Measurements from ENCODE around the gene ZFAND3. TPM values are rescaled to one million over a fixed set of nuclear protein-coding genes. Genes with fewer than 3 reads are reported as not detected.

The ZFAND3 gene
- total RNA-seq, 2 experiments from 2014 or later = 32.3 to 37.9 TPM

DNA sequence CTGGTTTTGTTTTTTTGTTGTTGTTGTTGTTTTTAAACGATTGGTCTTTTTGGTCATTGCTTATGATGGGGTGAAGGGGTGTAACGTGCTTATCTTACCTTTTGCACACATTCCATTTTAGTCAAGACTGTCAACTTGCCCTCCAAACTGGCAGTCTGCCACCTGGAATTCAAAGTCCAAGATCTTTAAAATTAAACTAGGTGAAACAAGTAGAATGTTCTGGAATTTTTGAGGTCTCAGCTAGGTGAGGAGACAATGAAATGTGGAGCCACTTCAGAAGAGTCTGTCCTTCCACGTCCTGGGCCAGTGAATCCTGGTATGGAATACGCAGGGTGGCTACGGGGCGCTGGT is 344.6 kb downstream of the ZFAND3 start:
- TF ChIP-seq, protein P1, sequence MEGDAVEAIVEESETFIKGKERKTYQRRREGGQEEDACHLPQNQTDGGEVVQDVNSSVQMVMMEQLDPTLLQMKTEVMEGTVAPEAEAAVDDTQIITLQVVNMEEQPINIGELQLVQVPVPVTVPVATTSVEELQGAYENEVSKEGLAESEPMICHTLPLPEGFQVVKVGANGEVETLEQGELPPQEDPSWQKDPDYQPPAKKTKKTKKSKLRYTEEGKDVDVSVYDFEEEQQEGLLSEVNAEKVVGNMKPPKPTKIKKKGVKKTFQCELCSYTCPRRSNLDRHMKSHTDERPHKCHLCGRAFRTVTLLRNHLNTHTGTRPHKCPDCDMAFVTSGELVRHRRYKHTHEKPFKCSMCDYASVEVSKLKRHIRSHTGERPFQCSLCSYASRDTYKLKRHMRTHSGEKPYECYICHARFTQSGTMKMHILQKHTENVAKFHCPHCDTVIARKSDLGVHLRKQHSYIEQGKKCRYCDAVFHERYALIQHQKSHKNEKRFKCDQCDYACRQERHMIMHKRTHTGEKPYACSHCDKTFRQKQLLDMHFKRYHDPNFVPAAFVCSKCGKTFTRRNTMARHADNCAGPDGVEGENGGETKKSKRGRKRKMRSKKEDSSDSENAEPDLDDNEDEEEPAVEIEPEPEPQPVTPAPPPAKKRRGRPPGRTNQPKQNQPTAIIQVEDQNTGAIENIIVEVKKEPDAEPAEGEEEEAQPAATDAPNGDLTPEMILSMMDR (IDR thresholded peaks at IDR 0.05) = no peak
- Mint-ChIP-seq H3K27me3 (no peaks in the 10 kb centered on the region), H3K4me3 (no peak overlapping the region), H3K36me3 (ENCODE audit: low read depth) (peaks cover 5% of the 10 kb centered on the region), H3K4me1 (ENCODE audit: low read depth) (peaks cover 2% of the 10 kb centered on the region), H3K9me3 (no peaks in the 10 kb centered on the region), H3K27ac (no peak overlapping the region)
- intact Hi-C loops (cut with micrococcal nuclease) = no loop called here
- CTCF ChIA-PET = no interaction called here
- ATAC-seq (no peak), DNase-seq (no peak)
- POLR2A ChIA-PET = no interaction called here

DNA sequence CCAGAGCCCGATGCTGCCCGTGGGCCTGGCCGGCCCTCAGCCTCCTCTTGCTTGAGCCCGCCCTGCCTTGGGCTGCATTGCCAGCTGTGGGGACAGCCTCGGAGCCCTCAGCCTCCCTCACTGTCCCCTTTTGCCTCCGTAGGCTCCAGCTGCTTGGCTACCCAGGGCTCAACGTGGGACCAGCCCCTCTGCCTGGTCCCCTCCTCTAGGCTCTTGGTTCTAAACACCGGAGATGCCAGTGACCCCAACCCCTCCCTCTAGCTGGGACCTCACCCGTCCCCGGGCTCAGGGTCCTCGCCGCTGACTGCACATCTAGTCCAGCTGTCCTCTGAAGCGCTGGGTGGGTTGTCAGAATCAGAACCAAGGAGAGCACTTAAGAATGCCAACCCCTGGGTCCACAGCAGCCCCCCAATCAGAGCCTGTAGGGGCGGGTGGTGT is 345.2 kb downstream of the ZFAND3 start:
- H3K27ac Mint-ChIP-seq = no peak overlapping the region
- H3K4me3 Mint-ChIP-seq = no peak overlapping the region
- H3K27me3 Mint-ChIP-seq = no peaks in the 10 kb centered on the region
- ChIA-PET POLR2A (no interaction called here), CTCF (no interaction called here)
- ATAC-seq = no peak
- TF ChIP-seq, protein P1 (IDR thresholded peaks at IDR 0.05) = no peak
- DNase-seq = no peak
- peaks cover 2% of the 10 kb centered on the region for H3K4me1 Mint-ChIP-seq (ENCODE audit: low read depth)
- no peaks in the 10 kb centered on the region for H3K9me3 Mint-ChIP-seq
- intact Hi-C loops (cut with micrococcal nuclease) = no loop called here
- peaks cover 5% of the 10 kb centered on the region for H3K36me3 Mint-ChIP-seq (ENCODE audit: low read depth)

DNA sequence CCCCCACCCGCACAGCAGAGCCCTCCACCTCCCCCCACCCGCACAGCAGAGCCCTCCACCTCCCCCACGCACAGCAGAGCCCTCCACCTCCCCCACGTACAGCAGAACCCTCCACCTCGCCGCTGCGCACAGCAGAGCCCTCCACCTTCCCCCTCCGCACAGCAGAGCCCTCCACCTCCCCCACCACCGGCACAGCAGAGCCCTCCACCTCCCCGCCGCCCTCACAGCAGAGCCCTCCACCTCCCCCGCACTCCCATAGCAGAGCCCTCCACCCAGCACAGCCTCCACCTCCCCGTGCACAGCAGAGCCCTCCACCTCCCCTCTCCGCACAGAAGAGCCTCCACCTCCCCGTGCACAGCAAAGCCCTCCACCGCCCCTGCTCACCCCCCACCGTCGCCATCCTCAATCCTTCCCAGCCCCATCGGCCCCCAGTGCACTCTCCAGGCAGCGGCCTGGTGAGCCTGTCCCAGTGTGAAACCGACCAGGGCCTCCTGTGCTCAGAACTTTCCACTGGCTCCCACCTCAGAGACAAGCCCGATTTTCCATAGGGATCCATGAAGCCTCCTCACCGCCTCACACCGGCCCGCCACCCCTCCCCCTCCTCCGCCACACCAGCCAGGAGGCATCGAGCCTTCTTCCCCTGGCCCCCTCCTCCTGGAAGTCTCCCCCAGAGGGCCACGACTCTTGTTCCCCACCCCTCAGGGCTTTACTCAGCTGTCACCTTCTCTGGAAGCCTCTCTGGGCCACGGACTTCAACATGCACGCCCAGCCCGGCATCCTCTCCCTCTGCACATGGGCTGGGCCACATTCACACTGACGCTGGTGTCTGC is 347.1 kb downstream of the ZFAND3 start:
- no peak overlapping the region for H3K4me3 Mint-ChIP-seq

DNA sequence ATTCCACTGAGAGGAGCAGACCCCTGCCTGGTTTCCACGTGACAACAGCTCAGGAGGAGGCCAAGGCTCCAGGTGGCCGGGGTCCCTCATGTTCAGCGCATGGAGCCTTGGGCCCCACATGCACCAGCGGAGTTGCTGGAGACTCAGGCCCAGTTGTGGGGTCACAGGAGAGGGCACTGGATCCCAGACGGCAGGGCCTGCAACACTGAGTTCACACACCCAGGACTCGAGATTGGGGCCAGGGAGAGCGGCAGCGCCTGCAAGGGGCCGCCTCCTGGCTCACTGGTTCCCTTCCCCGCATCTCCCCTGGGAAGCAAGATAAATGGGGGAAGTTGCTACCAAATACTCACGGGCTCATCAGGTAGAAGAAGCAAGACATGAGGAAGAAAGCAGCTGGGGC is 348.1 kb downstream of the ZFAND3 start:
- H3K36me3 Mint-ChIP-seq (ENCODE audit: low read depth) = no peaks in the 10 kb centered on the region
- no peak overlapping the region for H3K27ac Mint-ChIP-seq
- peaks cover 2% of the 10 kb centered on the region for H3K4me1 Mint-ChIP-seq (ENCODE audit: low read depth)
- H3K4me3 Mint-ChIP-seq = no peak overlapping the region
- ATAC-seq (no peak), DNase-seq (no peak)
- POLR2A ChIA-PET = no interaction called here
- H3K27me3 Mint-ChIP-seq = no peaks in the 10 kb centered on the region
- H3K9me3 Mint-ChIP-seq = no peaks in the 10 kb centered on the region
- TF ChIP-seq, protein P1 (IDR thresholded peaks at IDR 0.05) = no peak
- CTCF ChIA-PET = no interaction called here
- intact Hi-C loops (cut with micrococcal nuclease) = no loop called here

More for the DNA sequence above, 347.1 kb downstream of the ZFAND3 start:
- Mint-ChIP-seq H3K4me1 (ENCODE audit: low read depth) (peaks cover 2% of the 10 kb centered on the region), H3K36me3 (ENCODE audit: low read depth) (no peaks in the 10 kb centered on the region), H3K9me3 (no peaks in the 10 kb centered on the region), H3K27me3 (no peaks in the 10 kb centered on the region), H3K27ac (no peak overlapping the region)
- intact Hi-C loops (cut with micrococcal nuclease) = no loop called here
- CTCF ChIA-PET = no interaction called here
- no peak for DNase-seq
- TF ChIP-seq, protein P1 (IDR thresholded peaks at IDR 0.05) = no peak
- no peak for ATAC-seq
- POLR2A ChIA-PET = no interaction called here

DNA sequence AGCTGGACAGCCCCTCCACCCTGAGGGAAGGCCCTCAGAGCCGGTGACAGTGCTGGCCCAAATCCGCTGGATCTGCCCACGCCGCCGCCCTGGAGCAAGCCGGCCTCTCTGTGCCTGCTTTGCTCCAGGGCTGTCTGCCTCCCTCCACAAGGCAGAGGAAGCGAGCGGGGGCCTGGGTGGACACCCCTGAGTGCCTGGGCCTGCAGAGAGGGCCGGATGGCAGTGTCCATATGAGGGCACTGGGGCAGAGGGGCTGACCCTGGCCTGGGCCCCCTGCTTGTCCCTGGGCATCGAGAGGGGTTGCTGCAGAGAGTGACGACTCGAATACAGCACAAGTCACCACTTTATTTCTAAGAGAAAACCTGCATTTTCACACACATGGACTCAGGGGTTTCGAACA is 348.6 kb downstream of the ZFAND3 start:
- TF ChIP-seq, protein P1 (IDR thresholded peaks at IDR 0.05) = no peak
- no peak overlapping the region for H3K27ac Mint-ChIP-seq
- no peak overlapping the region for H3K4me3 Mint-ChIP-seq
- POLR2A ChIA-PET = no interaction called here
- H3K36me3 Mint-ChIP-seq (ENCODE audit: low read depth) = no peaks in the 10 kb centered on the region
- CTCF ChIA-PET = no interaction called here
- H3K4me1 Mint-ChIP-seq (ENCODE audit: low read depth) = peaks cover 2% of the 10 kb centered on the region
- H3K27me3 Mint-ChIP-seq = no peaks in the 10 kb centered on the region
- ATAC-seq (no peak), DNase-seq (no peak)
- H3K9me3 Mint-ChIP-seq = no peaks in the 10 kb centered on the region
- intact Hi-C loops (cut with micrococcal nuclease) = no loop called here

Data from activated CD8-positive, alpha-beta T cell treated with anti-CD3 and anti-CD28 coated beads for 36 hours (primary cell).